GM19099 (cell line): Measurements from ENCODE around the gene SFTPD.

ENCODE experiments used
- POLR2A ChIP-seq: IDR thresholded peaks from 3 replicates; pipeline ENCODE4 v1.6.1; 2011; ENCODE audit warnings: low read depth; ENCODE audit not compliant: insufficient read length; ENCODE audit errors: extremely low read depth

The SFTPD gene

GRCh38 chr10:79970062-79970461 is 21.2 kb upstream of the SFTPD start:
- no peak for TF ChIP-seq POLR2A

- no peak for TF ChIP-seq POLR2A
Measured at GRCh38 chr10:79947787-79948424, 999 bp downstream of the SFTPD start.

DNA sequence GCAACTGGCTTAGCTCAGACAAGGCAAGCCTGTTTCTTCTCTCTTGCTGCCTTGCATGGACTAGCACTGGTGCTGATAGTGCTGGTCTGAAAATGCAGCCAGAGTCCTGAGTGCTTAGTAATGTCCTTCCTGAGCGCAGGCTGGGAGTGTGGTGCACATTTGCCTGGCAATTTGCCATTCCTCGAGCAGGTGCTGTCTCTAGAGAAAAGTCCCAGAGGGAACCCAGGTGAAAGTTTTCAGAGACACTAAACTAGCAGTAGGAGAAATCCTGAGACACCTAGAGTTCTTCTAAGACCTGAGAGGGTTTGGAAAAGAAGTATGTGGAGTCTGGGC is 1.9 kb downstream of the SFTPD start:
- no peak for TF ChIP-seq POLR2A

DNA sequence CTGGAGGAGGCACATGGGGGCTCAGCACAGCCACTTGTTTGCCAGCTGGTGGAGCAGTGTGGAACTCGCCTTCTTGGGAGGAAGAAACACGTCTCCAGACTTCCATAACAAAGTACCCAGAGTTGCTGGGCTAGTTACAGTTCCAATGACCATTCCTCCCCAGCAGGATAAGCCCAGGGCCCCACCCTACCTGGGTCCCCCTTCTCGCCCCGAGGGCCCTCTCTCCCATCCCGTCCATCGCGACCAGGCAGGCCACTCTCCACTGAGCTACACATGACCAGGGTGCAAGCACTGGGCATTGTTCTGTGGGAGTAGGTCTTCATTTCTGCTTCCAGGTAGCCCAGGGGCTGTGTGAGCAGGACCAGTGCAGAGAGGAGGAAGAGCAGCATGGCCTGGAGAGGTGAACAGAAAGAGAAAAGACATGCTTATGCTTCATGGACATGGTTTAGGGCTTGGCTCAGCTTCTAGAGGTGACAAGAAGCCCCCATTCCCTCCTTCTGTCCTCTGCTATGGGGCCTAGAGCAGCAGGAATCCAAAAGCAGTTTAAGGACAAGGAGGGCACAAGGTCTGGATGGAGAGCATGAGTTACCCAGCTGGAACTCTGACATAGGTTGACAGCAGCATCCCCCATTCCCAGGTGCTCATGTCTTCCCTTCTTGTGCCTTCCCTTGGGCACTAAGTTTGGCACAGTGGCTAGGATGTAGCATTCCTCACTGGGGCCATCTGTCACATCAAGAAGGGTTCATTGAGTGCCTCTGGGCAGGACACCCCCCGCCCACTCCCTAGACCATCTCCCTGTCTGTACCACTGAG is 2.4 kb downstream of the SFTPD start:
- no peak for TF ChIP-seq POLR2A

DNA sequence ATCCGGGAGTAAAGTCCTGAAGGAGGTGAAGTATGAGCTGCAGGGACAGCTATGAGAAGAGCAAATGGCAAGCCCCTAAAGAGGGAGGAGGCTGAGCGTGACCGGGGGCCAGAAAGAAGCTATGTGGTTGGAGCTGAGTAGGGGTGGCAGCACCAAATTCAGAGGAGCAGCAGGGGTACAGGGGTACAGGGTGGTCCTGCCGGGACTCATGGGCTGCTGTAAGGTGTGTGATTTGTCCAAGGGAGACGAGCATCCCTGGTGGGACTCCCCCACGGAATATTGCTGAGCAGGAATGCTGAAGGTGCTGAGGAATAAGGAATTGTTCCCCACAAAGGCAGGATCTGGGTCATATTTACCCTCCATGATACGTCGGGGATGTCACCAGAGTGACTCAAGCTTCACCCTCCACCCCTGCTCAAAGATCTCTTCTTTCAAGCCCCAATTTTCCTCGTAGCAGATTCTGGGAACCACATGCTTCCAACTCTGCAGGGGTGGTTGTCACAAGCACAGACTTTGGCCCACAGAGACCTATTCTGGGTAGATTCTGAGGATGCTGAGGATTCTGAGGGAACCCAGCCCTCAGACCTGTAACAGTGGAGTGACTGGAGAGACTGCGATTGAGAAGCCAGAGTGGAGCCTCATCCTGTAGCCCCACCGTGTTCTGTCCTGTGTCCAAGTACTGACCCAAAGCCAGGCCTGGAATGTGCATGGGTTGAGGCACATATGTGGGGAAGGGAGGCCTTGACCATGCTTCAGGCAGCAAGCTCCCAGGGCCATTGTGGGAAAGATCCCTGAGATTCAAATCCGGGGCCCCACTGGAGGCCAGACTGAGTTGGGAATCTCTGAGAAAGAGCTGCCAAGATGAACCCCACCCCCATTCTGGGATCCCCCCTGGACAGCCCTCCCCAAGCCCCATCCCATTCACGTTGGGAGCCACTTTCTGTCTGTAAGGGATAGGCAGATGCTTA is 4.2 kb downstream of the SFTPD start:
- TF ChIP-seq POLR2A: no peak

DNA sequence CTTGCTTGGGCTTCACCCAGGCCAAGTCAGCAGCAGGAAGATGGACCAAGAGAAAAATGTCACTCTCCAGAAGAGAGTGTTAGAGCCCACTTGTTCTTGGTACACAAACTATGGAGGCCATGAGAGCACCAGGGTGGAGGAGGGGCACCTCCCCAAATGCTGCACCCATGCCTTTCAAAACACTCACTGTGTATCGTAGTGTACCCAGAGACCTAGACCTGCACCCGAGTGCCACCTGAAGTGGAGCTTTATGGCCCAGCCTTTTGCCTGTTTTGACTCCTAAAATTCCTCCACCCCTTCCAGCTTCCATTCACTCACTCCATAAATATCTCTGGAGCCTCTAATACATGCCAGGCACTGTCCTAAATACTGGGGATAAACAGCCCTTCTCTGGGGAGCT is 5.0 kb downstream of the SFTPD start:
- no peak for TF ChIP-seq POLR2A

DNA sequence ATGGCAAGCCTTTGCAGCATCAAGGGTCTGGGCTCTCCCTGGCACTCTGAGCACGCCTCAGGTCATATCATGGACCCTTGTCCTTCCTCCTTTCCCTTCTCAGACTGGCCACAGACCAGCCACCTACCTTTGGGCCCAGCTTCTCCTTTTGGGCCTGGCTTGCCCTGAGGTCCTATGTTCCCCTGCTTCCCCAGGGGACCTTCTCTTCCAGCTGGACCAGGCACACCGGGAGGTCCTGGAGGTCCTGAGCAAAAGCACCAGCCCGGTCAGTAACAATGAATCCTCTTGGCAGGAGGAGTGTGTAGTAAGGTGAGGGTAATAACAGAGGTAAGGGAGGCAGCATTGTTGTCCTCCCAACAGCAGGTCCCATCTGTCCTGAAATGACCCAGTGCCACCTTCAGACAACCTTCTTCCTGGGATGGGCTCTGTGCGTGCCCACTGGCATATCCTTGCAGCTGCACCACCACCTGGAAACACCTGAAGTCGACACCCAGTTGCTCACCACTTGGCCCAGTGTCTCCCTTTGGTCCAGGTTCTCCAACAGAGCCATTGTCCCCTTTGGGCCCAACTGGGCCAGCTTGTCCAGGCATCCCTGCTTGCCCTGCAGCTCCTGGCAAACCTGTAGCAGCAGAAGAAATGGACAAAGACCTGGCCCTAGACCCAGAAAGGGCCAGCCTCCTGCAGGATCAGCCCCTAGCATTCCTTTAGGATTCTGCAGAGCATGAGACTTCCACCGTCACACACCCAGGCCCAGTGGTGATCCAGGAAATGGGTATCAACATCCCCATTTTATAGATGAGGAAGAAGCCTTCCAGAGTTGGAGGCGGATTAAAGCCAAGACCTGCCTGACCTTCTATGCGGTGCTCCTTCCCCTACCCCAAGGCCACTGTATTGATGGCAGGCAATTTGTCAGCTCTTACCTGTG is 6.4 kb downstream of the SFTPD start:
- no peak for TF ChIP-seq POLR2A

DNA sequence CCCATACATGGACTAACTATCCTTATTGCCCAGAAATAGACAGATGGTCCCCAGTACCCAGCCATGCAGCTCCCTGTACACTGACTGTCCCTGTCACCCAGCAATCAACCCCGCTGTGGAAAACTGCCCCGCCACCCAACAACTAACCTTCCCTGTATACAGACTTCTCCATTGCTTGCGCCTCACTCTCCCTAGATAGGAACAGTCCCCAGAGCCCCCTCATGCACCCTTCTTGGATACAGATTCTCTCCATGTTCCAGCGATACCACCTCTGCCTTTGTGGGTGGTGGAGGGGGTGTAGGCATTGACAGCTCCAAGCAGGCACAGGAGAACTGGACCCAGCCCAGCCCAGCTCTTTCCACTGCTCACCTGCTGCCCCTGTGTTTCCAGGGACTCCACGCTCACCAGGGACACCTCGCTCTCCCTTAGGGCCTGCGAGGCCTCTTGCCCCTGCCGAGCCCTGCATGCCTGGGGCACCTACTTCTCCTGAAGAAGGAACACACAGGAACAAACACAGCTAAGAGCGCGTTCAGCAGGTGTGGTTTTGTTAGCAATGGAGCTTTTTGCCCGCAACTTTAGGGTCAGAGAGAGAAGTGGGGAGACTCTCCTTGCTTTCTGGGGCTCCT is 7.2 kb downstream of the SFTPD start:
- no peak for TF ChIP-seq POLR2A

GRCh38 chr10:79941146-79941545 is 7.8 kb downstream of the SFTPD start:
- no peak for TF ChIP-seq POLR2A

- TF ChIP-seq POLR2A: no peak
Measured at GRCh38 chr10:79940431-79940830, 8.5 kb downstream of the SFTPD start.

- no peak for TF ChIP-seq POLR2A
Measured at GRCh38 chr10:79939969-79940368, 8.9 kb downstream of the SFTPD start.

DNA sequence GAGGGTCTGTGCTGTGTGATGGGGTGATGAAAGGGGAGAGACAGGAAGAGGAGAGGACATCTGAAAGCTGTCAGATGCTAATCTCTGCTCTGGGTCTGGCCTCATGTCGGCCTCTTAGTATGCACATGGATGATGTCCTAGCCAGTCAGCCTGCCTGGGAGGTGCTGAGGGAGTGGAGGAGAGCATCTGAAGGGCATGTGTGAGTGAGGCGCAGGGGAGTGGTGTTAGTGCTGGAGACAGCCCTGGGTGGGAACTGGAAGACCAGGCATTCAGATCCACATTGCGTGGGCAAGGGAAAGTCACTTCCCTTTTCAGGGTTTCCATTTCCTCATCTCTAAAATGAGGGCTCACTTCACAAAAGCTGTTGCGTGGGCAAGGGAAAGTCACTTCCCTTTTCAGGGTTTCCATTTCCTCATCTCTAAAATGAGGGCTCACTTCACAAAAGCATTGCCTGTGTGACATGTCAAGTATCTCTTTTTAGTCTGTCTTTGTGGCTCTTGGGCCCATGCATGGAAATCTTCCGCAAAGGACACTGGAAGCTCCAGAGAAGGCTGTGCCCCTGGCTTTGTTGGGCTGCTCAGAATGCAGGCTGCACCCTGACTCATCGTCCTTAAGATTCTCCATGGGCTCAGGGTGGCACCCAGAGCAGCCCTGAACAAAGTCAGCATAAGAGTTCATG is 10.0 kb downstream of the SFTPD start:
- no peak for TF ChIP-seq POLR2A

GRCh38 chr10:79937701-79938151 is 11.2 kb downstream of the SFTPD start:
- no peak for TF ChIP-seq POLR2A

- TF ChIP-seq POLR2A: no peak
Measured at GRCh38 chr10:79936625-79937615, 12.0 kb downstream of the SFTPD start.
